ENCODE results near the gene JMJD7.

- TF ChIP-seq CTCF (IDR thresholded peaks at IDR 0.05) (no peak), POLR2A (IDR thresholded peaks at IDR 0.05) (no peak)
Measured at GRCh38 chr15:41850482-41851166, 22.7 kb downstream of the JMJD7 start.
